SH-SY5Y (cell line): Measurements from ENCODE around the gene MESP2.

Experiments used
- GATA2 ChIP-seq: IDR thresholded peaks from 2 replicates; pipeline ENCODE4 v1.6.1; 2011; ENCODE audit warnings: mild to moderate bottlenecking, low read depth, low read length
- GATA3 ChIP-seq: IDR thresholded peaks from 2 replicates; pipeline ENCODE4 v1.6.1; 2011; ENCODE audit warnings: low read depth, mild to moderate bottlenecking, low read length, moderate library complexity

GRCh38 chr15:89746386-89746780 lies 29.7 kb upstream of the MESP2 start:
- no peak for TF ChIP-seq GATA2
- TF ChIP-seq GATA3 = no peak
